BLaER1 treated with 17β-estradiol and CSF1 and Interleukin-3, amounts not matched to agents 10 nM and 100 nM (cell line): Measurements from ENCODE around the gene HSPG2.

Experiments
- H3K27ac ChIP-seq, 11 experiments: shearing (Covaris generic); formaldehyde crosslinking; 2 replicates each; pipeline ENCODE4 v1.8.1; 2022
- H3K27me3 ChIP-seq, 11 experiments: shearing (Covaris generic); formaldehyde crosslinking; 2 replicates each; pipeline ENCODE4 v1.8.1; 2022
- H3K36me3 ChIP-seq, 11 experiments: shearing (Covaris generic); formaldehyde crosslinking; 2 replicates each; pipeline ENCODE4 v1.8.1; 2022
- H3K4me1 ChIP-seq, 10 experiments: shearing (Covaris generic); formaldehyde crosslinking; 2 replicates each; pipeline ENCODE4 v1.8.1; 2022
- H3K4me2 ChIP-seq, 11 experiments: shearing (Covaris generic); formaldehyde crosslinking; 2 replicates each; pipeline ENCODE4 v1.8.1; 2022
- H3K4me3 ChIP-seq, 10 experiments: shearing (Covaris generic); formaldehyde crosslinking; 2 replicates each; pipeline ENCODE4 v1.8.1; 2022
- H3K9ac ChIP-seq, 11 experiments: shearing (Covaris generic); formaldehyde crosslinking; 2 replicates each; pipeline ENCODE4 v1.8.1; 2022
- H3K9me3 ChIP-seq, 11 experiments: shearing (Covaris generic); formaldehyde crosslinking; replicated peaks in 1 of 11; 2 replicates each; pipeline ENCODE4 v1.8.1; 2022
- H4K20me1 ChIP-seq, 11 experiments: shearing (Covaris generic); formaldehyde crosslinking; 2 replicates each; pipeline ENCODE4 v1.8.1; 2022
- Cebpa-rat ChIP-seq, 11 experiments: shearing (Covaris generic); IDR thresholded peaks; 2 replicates each; pipeline ENCODE4 v1.8.1; 2022

The HSPG2 gene

GRCh38 chr1:21847223-21848205 is 89.6 kb downstream of the HSPG2 start:
- Histone ChIP-seq H3K9ac (no peak overlapping the region), H3K9me3 (no peaks in the 10 kb centered on the region), H3K4me3 (no peak overlapping the region), H4K20me1 (no peaks in the 10 kb centered on the region; a peak in 3 of 22 replicates), H3K4me2 (no peak overlapping the region), H3K27ac (no peak overlapping the region), H3K4me1 (peaks cover 0 to 12% (median 3%) of the 10 kb centered on the region in 10 experiments; a peak in 10 of 20 replicates), H3K36me3 (peaks cover 10 to 98% (median 80%) of the 10 kb centered on the region in 11 experiments; a peak in 21 of 22 replicates), H3K27me3 (no peaks in the 10 kb centered on the region)
- no peak for TF ChIP-seq Cebpa-rat (IDR thresholded peaks at IDR 0.05)

- Histone ChIP-seq H3K4me1 (no peaks in the 10 kb centered on the region), H3K9ac (no peak overlapping the region), H3K4me3 (no peak overlapping the region), H3K9me3 (no peaks in the 10 kb centered on the region), H4K20me1 (peaks cover 0 to 8% (median 0%) of the 10 kb centered on the region in 11 experiments; a peak in 3 of 22 replicates), H3K4me2 (no peak overlapping the region), H3K27me3 (no peaks in the 10 kb centered on the region), H3K36me3 (peaks cover 21 to 98% (median 80%) of the 10 kb centered on the region in 11 experiments; a peak in 20 of 22 replicates), H3K27ac (no peak overlapping the region)
- no peak for TF ChIP-seq Cebpa-rat (IDR thresholded peaks at IDR 0.05)
These were observed 91.2 kb downstream of the HSPG2 start for GRCh38 chr1:21845646-21846641.

GRCh38 chr1:21843996-21844395 is 93.1 kb downstream of the HSPG2 start:
- no peaks in the 10 kb centered on the region for H3K27me3 ChIP-seq
- no peak overlapping the region for H3K4me3 ChIP-seq
- H4K20me1 ChIP-seq: peaks cover 0 to 8% (median 0%) of the 10 kb centered on the region in 11 experiments; a peak in 3 of 22 replicates
- no peaks in the 10 kb centered on the region for H3K4me1 ChIP-seq
- no peak overlapping the region for H3K9ac ChIP-seq
- H3K36me3 ChIP-seq: peaks cover 25 to 95% (median 82%) of the 10 kb centered on the region in 11 experiments; a peak in 21 of 22 replicates
- H3K9me3 ChIP-seq: no peaks in the 10 kb centered on the region
- no peak for TF ChIP-seq Cebpa-rat (IDR thresholded peaks at IDR 0.05)
- no peak overlapping the region for H3K27ac ChIP-seq
- H3K4me2 ChIP-seq: no peak overlapping the region

- Histone ChIP-seq H3K4me1 (no peaks in the 10 kb centered on the region), H3K9ac (no peak overlapping the region), H3K27ac (no peak overlapping the region), H3K36me3 (peaks cover 27 to 95% (median 84%) of the 10 kb centered on the region in 11 experiments; a peak in 21 of 22 replicates), H4K20me1 (peaks cover 0 to 8% (median 0%) of the 10 kb centered on the region in 11 experiments; a peak in 3 of 22 replicates), H3K4me2 (no peak overlapping the region), H3K9me3 (no peaks in the 10 kb centered on the region), H3K4me3 (no peak overlapping the region), H3K27me3 (no peaks in the 10 kb centered on the region)
- TF ChIP-seq Cebpa-rat (IDR thresholded peaks at IDR 0.05): no peak
These were observed 93.9 kb downstream of the HSPG2 start for GRCh38 chr1:21843208-21843607.

- no peak overlapping the region for H3K4me3 ChIP-seq
- no peak for TF ChIP-seq Cebpa-rat (IDR thresholded peaks at IDR 0.05)
- H3K27me3 ChIP-seq: no peaks in the 10 kb centered on the region
- no peaks in the 10 kb centered on the region for H3K4me1 ChIP-seq
- no peaks in the 10 kb centered on the region for H3K9me3 ChIP-seq
- no peak overlapping the region for H3K27ac ChIP-seq
- H4K20me1 ChIP-seq: peaks cover 0 to 8% (median 0%) of the 10 kb centered on the region in 11 experiments; a peak in 3 of 22 replicates
- H3K9ac ChIP-seq: no peak overlapping the region
- peaks cover 27 to 95% (median 83%) of the 10 kb centered on the region in 11 experiments; a peak in 21 of 22 replicates for H3K36me3 ChIP-seq
- no peak overlapping the region for H3K4me2 ChIP-seq
These were observed 94.4 kb downstream of the HSPG2 start for GRCh38 chr1:21842606-21843162.

GRCh38 chr1:21841852-21842466 is 95.2 kb downstream of the HSPG2 start:
- H3K4me1 ChIP-seq: no peaks in the 10 kb centered on the region
- no peak overlapping the region for H3K9ac ChIP-seq
- no peaks in the 10 kb centered on the region for H3K9me3 ChIP-seq
- TF ChIP-seq Cebpa-rat (IDR thresholded peaks at IDR 0.05): no peak
- H4K20me1 ChIP-seq: peaks cover 0 to 8% (median 0%) of the 10 kb centered on the region in 11 experiments; a peak in 3 of 22 replicates
- no peak overlapping the region for H3K4me3 ChIP-seq
- H3K4me2 ChIP-seq: no peak overlapping the region
- peaks cover 28 to 95% (median 80%) of the 10 kb centered on the region in 11 experiments; a peak in 21 of 22 replicates for H3K36me3 ChIP-seq
- no peaks in the 10 kb centered on the region for H3K27me3 ChIP-seq
- H3K27ac ChIP-seq: no peak overlapping the region

GRCh38 chr1:21840981-21841380 is 96.1 kb downstream of the HSPG2 start:
- H3K4me3 ChIP-seq: no peak overlapping the region
- no peak overlapping the region for H3K4me2 ChIP-seq
- no peak overlapping the region for H3K27ac ChIP-seq
- no peak overlapping the region for H3K9ac ChIP-seq
- H4K20me1 ChIP-seq: peaks cover 0 to 8% (median 0%) of the 10 kb centered on the region in 11 experiments; a peak in 3 of 22 replicates
- peaks cover 33 to 95% (median 81%) of the 10 kb centered on the region in 11 experiments; a peak in 21 of 22 replicates for H3K36me3 ChIP-seq
- H3K9me3 ChIP-seq: no peaks in the 10 kb centered on the region
- no peaks in the 10 kb centered on the region for H3K4me1 ChIP-seq
- no peak for TF ChIP-seq Cebpa-rat (IDR thresholded peaks at IDR 0.05)
- H3K27me3 ChIP-seq: no peaks in the 10 kb centered on the region
